OCI-LY3 (cell line): ENCODE results near the gene SPOCK1.

Experiments
- H2AFZ ChIP-seq: fragments of 200-600, 300-600 bp; shearing (Covaris generic); 2 replicates; pipeline ENCODE4 v1.6.0; 2014; ENCODE audit warnings: antibody characterized with exemption, low read depth, low read length
- H3K27ac ChIP-seq: fragments of 200-600, 300-600 bp; sonication (generic); 2 replicates; pipeline ENCODE4 v1.5.1; 2014; ENCODE audit warnings: mild to moderate bottlenecking, low read length, moderate library complexity, mixed read lengths
- H3K27me3 ChIP-seq: fragments of 200-600, 300-600 bp; sonication (generic); 2 replicates; pipeline ENCODE4 v1.6.1; 2014; ENCODE audit warnings: low read depth, low read length, mixed read lengths
- H3K36me3 ChIP-seq: fragments of 200-600, 300-600 bp; sonication (generic); replicated peaks from 2 replicates; pipeline ENCODE3; 2014; ENCODE audit warnings: low read depth, low read length, mixed read lengths
- H3K4me1 ChIP-seq: fragments of 300-600, 200-600 bp; sonication (generic); 2 replicates; pipeline ENCODE4 v1.6.1; 2014; ENCODE audit warnings: low read length, mixed read lengths
- H3K4me2 ChIP-seq: fragments of 200-600, 300-600 bp; sonication (generic); 2 replicates; pipeline ENCODE4 v1.6.1; 2014; ENCODE audit warnings: low read length, mixed read lengths
- H3K4me3 ChIP-seq: fragments of 300-600, 200-600 bp; sonication (generic); 2 replicates; pipeline ENCODE4 v1.5.1; 2014; ENCODE audit warnings: antibody characterized with exemption, mild to moderate bottlenecking, low read length, moderate library complexity
- H3K79me2 ChIP-seq: fragments of 300-600, 200-600 bp; shearing (Covaris generic); 2 replicates; pipeline ENCODE4 v1.6.1; 2014; ENCODE audit warnings: mild to moderate bottlenecking, low read length, mixed read lengths
- H3K9ac ChIP-seq: fragments of 300-600, 200-600 bp; shearing (Covaris generic); 2 replicates; pipeline ENCODE4 v1.6.0; 2014; ENCODE audit warnings: mild to moderate bottlenecking, low read length, moderate library complexity
- H3K9me3 ChIP-seq: fragments of 200-600, 300-600 bp; shearing (Covaris generic); 2 replicates; pipeline ENCODE4 v1.6.1; 2014; ENCODE audit warnings: low read length, mixed read lengths; ENCODE audit not compliant: insufficient read depth
- H4K20me1 ChIP-seq: fragments of 200-600, 300-600 bp; sonication (generic); 2 replicates; pipeline ENCODE4 v1.6.1; 2016; ENCODE audit warnings: low read length, mixed read lengths; ENCODE audit not compliant: insufficient read depth
- EZH2phosphoT487 ChIP-seq: fragments of 200-600 bp; shearing (Covaris generic); IDR thresholded peaks from 2 replicates; pipeline ENCODE4 v1.6.1; 2018; ENCODE audit warnings: antibody characterized with exemption, mixed run types, low read depth
- TF ChIP-seq, protein P1 (sequence below): fragments of 200-600, 300-600 bp; sonication (generic); IDR thresholded peaks from 2 replicates; pipeline ENCODE4 v1.5.1; 2014; ENCODE audit warnings: antibody characterized with exemption, low read length, low read depth

The SPOCK1 gene

DNA sequence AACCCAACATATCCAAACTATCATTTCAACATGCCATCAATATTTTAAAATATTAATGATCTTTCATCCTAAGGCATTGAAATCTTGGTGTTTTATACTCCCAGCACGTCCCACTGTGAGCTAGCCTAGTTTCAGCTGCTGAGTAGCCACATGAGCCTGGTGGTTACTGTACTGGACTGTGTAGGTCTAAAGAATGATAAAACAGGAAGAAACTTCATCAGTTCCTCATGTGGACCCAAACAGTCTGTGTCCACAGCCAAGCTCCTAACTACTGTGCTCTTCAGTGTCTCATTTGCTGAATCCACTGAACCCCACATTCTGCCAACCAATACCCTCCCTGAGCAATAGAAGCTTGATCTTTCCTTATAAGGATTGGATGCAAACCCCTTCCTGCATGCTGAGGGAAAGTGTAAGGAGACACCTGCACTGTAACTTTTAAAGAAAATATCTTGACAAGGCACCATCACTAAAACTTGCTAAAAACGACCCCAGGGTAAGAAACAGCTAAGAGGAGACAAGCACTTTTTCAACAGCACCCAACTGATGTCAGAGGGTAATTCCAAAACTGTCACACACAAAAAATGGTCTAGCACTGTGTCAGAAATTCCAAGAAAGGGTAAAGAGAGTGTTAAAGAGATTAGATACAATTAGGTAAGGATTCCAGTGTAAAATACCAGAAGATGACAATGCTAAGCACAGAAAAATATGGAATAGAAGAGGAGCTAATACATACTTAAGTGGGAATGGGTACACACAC is 126.9 kb downstream of the SPOCK1 start:
- Histone ChIP-seq H3K36me3 (no peaks in the 10 kb centered on the region), H3K79me2 (no peaks in the 10 kb centered on the region), H3K4me2 (no peak overlapping the region), H3K4me3 (no peak overlapping the region), H4K20me1 (no peaks in the 10 kb centered on the region), H3K27ac (no peak overlapping the region), H3K4me1 (no peaks in the 10 kb centered on the region), H3K27me3 (no peaks in the 10 kb centered on the region), H3K9ac (no peak overlapping the region), H2AFZ (no peak overlapping the region), H3K9me3 (no peaks in the 10 kb centered on the region)
- TF ChIP-seq EZH2phosphoT487 = no peak

DNA sequence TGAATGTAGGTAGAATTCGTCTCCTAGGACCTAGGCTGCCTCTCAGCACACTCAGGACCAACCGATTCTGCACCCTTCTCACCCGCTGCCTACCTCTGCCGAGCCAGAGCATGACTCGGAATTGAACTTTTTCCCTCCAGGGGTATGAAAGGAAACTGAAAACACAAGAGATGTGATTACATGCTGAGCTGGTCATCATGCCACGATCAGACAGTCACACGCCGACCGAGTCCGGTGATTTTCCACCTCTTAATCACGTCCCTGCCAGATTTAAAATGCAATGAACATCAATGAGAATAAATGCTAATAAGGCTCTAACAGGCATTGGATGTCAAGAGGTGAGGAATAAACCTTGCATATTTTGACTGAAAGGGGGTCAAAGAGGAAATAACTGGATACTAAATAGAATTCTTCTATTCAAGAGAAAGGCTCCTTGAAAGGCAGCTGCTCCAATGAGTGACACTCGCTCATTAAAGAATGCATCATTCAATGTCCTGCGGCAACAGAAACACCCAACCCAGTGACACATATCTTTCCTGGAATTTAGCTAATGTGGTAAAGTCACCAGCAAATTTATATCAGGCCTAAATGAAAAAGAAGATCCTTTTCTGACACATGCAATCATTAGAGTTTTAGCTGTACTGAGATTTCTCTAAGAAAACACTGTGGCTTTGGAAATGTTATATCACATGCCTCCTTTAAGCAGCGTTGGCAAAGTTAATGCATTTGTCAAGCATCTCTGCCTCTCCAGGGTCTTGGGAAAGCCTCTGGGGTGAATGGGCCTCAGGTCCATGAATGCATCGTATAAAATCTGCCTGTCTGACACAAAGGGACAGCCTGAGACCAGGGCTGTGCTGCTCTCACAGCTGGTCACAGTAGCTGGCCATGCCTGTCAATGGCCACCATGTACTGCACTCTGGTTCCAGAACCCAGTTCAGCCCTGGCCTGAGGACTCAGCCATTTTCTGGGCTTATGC is 128.7 kb downstream of the SPOCK1 start:
- H4K20me1 ChIP-seq = no peaks in the 10 kb centered on the region
- no peaks in the 10 kb centered on the region for H3K9me3 ChIP-seq
- no peaks in the 10 kb centered on the region for H3K27me3 ChIP-seq
- H3K79me2 ChIP-seq = no peaks in the 10 kb centered on the region
- no peak overlapping the region for H3K4me3 ChIP-seq
- H3K27ac ChIP-seq = no peak overlapping the region
- no peak overlapping the region for H3K4me2 ChIP-seq
- no peaks in the 10 kb centered on the region for H3K36me3 ChIP-seq
- TF ChIP-seq EZH2phosphoT487 = no peak
- TF ChIP-seq, protein P1, sequence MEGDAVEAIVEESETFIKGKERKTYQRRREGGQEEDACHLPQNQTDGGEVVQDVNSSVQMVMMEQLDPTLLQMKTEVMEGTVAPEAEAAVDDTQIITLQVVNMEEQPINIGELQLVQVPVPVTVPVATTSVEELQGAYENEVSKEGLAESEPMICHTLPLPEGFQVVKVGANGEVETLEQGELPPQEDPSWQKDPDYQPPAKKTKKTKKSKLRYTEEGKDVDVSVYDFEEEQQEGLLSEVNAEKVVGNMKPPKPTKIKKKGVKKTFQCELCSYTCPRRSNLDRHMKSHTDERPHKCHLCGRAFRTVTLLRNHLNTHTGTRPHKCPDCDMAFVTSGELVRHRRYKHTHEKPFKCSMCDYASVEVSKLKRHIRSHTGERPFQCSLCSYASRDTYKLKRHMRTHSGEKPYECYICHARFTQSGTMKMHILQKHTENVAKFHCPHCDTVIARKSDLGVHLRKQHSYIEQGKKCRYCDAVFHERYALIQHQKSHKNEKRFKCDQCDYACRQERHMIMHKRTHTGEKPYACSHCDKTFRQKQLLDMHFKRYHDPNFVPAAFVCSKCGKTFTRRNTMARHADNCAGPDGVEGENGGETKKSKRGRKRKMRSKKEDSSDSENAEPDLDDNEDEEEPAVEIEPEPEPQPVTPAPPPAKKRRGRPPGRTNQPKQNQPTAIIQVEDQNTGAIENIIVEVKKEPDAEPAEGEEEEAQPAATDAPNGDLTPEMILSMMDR = no peak
- no peak overlapping the region for H3K9ac ChIP-seq
- no peak overlapping the region for H2AFZ ChIP-seq
- H3K4me1 ChIP-seq = no peaks in the 10 kb centered on the region

DNA sequence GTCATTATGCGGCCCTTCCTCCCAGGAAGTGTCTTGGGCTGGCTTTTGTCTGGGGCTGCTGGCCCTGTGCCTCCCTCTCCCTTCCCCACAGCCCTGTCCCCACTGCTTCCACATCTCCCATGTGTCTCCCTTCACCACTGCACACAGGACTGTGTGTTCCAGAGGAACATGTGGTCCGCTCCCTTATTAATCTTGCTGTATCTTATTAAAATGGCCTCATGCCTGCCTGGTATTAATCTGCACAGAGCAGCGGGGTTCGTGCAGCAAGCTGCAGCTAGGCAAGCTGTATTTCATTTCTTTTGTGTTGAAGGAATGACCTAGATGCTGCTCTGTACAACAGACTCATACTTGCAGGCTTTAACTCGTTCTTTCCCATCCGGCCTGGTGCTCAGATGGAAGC is 130.5 kb downstream of the SPOCK1 start:
- TF ChIP-seq EZH2phosphoT487 = no peak
- TF ChIP-seq, protein P1 = no peak
- no peaks in the 10 kb centered on the region for H4K20me1 ChIP-seq
- no peaks in the 10 kb centered on the region for H3K27me3 ChIP-seq
- no peak overlapping the region for H3K9ac ChIP-seq
- no peaks in the 10 kb centered on the region for H3K9me3 ChIP-seq
- no peak overlapping the region for H3K4me2 ChIP-seq
- no peaks in the 10 kb centered on the region for H3K36me3 ChIP-seq
- no peaks in the 10 kb centered on the region for H3K79me2 ChIP-seq
- no peak overlapping the region for H3K4me3 ChIP-seq
- H2AFZ ChIP-seq = no peak overlapping the region
- H3K4me1 ChIP-seq = no peaks in the 10 kb centered on the region
- H3K27ac ChIP-seq = no peak overlapping the region

DNA sequence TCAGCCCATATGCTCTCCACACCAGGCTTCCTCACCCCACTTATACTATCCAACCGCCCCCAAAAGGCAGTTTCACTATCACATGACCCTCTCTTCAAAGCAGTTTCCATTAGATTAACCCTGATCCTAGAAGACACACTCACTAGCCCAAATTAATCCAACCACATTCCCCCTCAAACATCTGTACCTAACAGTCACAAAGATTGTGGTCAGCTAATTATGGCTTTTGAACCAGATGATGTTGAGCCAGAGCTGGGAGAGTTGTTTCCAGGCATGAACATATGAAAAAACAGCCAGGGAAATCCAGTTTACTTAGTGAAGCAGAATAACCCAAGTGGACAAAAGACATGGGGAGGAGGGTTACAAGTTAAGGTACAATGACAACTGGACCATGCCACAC is 131.2 kb downstream of the SPOCK1 start:
- H3K9ac ChIP-seq = no peak overlapping the region
- TF ChIP-seq, protein P1 = no peak
- TF ChIP-seq EZH2phosphoT487 = no peak
- H3K27ac ChIP-seq = no peak overlapping the region
- no peaks in the 10 kb centered on the region for H3K79me2 ChIP-seq
- H3K9me3 ChIP-seq = no peaks in the 10 kb centered on the region
- H3K4me2 ChIP-seq = no peak overlapping the region
- no peak overlapping the region for H3K4me3 ChIP-seq
- H4K20me1 ChIP-seq = no peaks in the 10 kb centered on the region
- H2AFZ ChIP-seq = no peak overlapping the region
- no peaks in the 10 kb centered on the region for H3K36me3 ChIP-seq
- no peaks in the 10 kb centered on the region for H3K27me3 ChIP-seq
- H3K4me1 ChIP-seq = no peaks in the 10 kb centered on the region
